IMR-90 (cell line): ENCODE data around the gene NPAS3. TPM values are rescaled to one million over a fixed set of nuclear protein-coding genes. Genes with fewer than 3 reads are reported as not detected.

Experiments
- ATAC-seq: fragments of 200-7000 bp; cut with Tn5 transposase; 2 replicates; pipeline ENCODE4 v1.9.1; 2020; ENCODE audit warnings: low read depth, mild to moderate bottlenecking, moderate library complexity
- BruUV-seq: library from RNA; stranded (reverse); fragments of 400-500 nt; replicated peaks from 2 replicates; lab custom pipeline; 2021; lab: Mats Ljungman, UMichigan
- CTCF ChIA-PET: fragments of 300-600 bp; formaldehyde crosslinking; extraction: SDS; loops from one replicate; lab custom pipeline; 2021; ENCODE audit warnings: antibody characterized with exemption; lab: Yijun Ruan, JAX
- POLR2A ChIA-PET: fragments of 300-600 bp; sonication (Branson Sonifier 250); formaldehyde crosslinking; loops from one replicate; lab custom pipeline; 2022; ENCODE audit warnings: antibody characterized with exemption; ENCODE audit not compliant: unreplicated experiment; lab: Charles Lee
- DNase-seq: peaks from one replicate; pipeline ENCODE4 v3.0.0; 2013
- H2AFZ ChIP-seq: replicated peaks from 2 replicates; pipeline ENCODE3; 2013; ENCODE audit warnings: low read length, mild to moderate bottlenecking; ENCODE audit not compliant: poor library complexity
- H2AK5ac ChIP-seq: 2 replicates; pipeline ENCODE4 v1.6.1; 2013; ENCODE audit warnings: low read depth, low read length, inconsistent platforms
- H2AK9ac ChIP-seq: replicated peaks from 2 replicates; pipeline ENCODE3; 2013; ENCODE audit warnings: mild to moderate bottlenecking, low read depth, low read length, moderate library complexity; ENCODE audit not compliant: poor library complexity
- H2BK120ac ChIP-seq: 2 replicates; pipeline ENCODE4 v1.6.1; 2013; ENCODE audit warnings: low read depth, low read length, inconsistent platforms
- H2BK15ac ChIP-seq: 3 replicates; pipeline ENCODE4 v1.6.1; 2013; ENCODE audit warnings: low read depth, low read length, inconsistent platforms
- H2BK20ac ChIP-seq: 2 replicates; pipeline ENCODE4 v1.6.1; 2013; ENCODE audit warnings: low read depth, mild to moderate bottlenecking, inconsistent platforms, low read length, moderate library complexity
- H2BK5ac ChIP-seq: 2 replicates; pipeline ENCODE4 v1.6.1; 2013; ENCODE audit warnings: mild to moderate bottlenecking, low read depth, low read length, inconsistent platforms; ENCODE audit not compliant: poor library complexity, severe bottlenecking
- H3K14ac ChIP-seq: replicated peaks from 2 replicates; pipeline ENCODE4 v1.6.1; 2013; ENCODE audit warnings: low read depth, low read length, inconsistent platforms
- H3K18ac ChIP-seq: 2 replicates; pipeline ENCODE4 v1.6.1; 2013; ENCODE audit warnings: low read depth, low read length, control low read depth
- H3K23ac ChIP-seq: 2 replicates; pipeline ENCODE4 v1.6.1; 2013; ENCODE audit warnings: low read depth, low read length, inconsistent platforms
- H3K27ac ChIP-seq: 2 replicates; pipeline ENCODE4 v1.5.1; 2013; ENCODE audit warnings: mild to moderate bottlenecking, control low read depth, low read length; ENCODE audit not compliant: insufficient read depth
- H3K27me3 ChIP-seq: 2 replicates; pipeline ENCODE4 v1.6.1; 2013; ENCODE audit warnings: low read length; ENCODE audit not compliant: control insufficient read depth, insufficient read depth
- H3K36me3 ChIP-seq: 2 replicates; pipeline ENCODE4 v1.6.1; 2013; ENCODE audit warnings: low read length, mixed read lengths; ENCODE audit not compliant: control insufficient read depth, insufficient read depth
- H3K4ac ChIP-seq: 2 replicates; pipeline ENCODE4 v1.6.1; 2013; ENCODE audit warnings: low read depth, low read length, inconsistent platforms
- H3K4me1 ChIP-seq: 2 replicates; pipeline ENCODE4 v1.6.1; 2013; ENCODE audit warnings: low read length, mixed read lengths; ENCODE audit not compliant: control insufficient read depth, insufficient read depth
- H3K4me2 ChIP-seq: 2 replicates; pipeline ENCODE4 v1.6.1; 2013; ENCODE audit warnings: low read depth, mild to moderate bottlenecking, control low read depth, low read length, moderate library complexity
- H3K4me3 ChIP-seq: 2 replicates; pipeline ENCODE4 v1.5.1; 2013; ENCODE audit warnings: low read depth, mild to moderate bottlenecking, control low read depth, low read length, moderate library complexity; ENCODE audit not compliant: insufficient read depth
- H3K56ac ChIP-seq: 2 replicates; pipeline ENCODE4 v1.6.1; 2013; ENCODE audit warnings: low read length, inconsistent platforms; ENCODE audit not compliant: insufficient read depth; ENCODE audit errors: extremely low read depth
- H3K79me1 ChIP-seq, 2 experiments: 2 replicates each; pipeline ENCODE4 v1.6.1; 2013; ENCODE audit warnings: low read length in 2 of 2, inconsistent platforms in 1 of 2, low read depth in 1 of 2
- H3K9ac ChIP-seq: 2 replicates; pipeline ENCODE4 v1.6.1; 2013; ENCODE audit warnings: low read depth, low read length, control low read depth
- H3K9me1 ChIP-seq: 2 replicates; pipeline ENCODE4 v1.6.1; 2013; ENCODE audit warnings: low read length, inconsistent platforms; ENCODE audit not compliant: insufficient read depth
- H3K9me3 ChIP-seq: 2 replicates; pipeline ENCODE4 v1.6.1; 2013; ENCODE audit warnings: low read length; ENCODE audit not compliant: control insufficient read depth, insufficient read depth
- H4K20me1 ChIP-seq: 2 replicates; pipeline ENCODE4 v1.6.1; 2013; ENCODE audit warnings: low read length, inconsistent platforms; ENCODE audit not compliant: insufficient read depth
- H4K5ac ChIP-seq: 2 replicates; pipeline ENCODE4 v1.6.1; 2013; ENCODE audit warnings: mild to moderate bottlenecking, low read depth, low read length, control low read depth
- H4K8ac ChIP-seq, 2 experiments: 2 replicates each; pipeline ENCODE4 v1.6.1; 2013; ENCODE audit warnings: low read depth in 2 of 2, low read length in 2 of 2, control low read depth in 1 of 2, inconsistent platforms in 1 of 2
- H4K91ac ChIP-seq: 2 replicates; pipeline ENCODE4 v1.6.1; 2013; ENCODE audit warnings: low read depth, low read length, inconsistent platforms; ENCODE audit not compliant: insufficient read depth
- CHD1 ChIP-seq: IDR thresholded peaks from 2 replicates; pipeline ENCODE4 v1.6.1; 2012; ENCODE audit warnings: low read depth, low read length, improper control_type of control experiment
- ELK1 ChIP-seq: fragments of 150-350 bp; IDR thresholded peaks from 2 replicates; pipeline ENCODE4 v1.6.1; 2016; ENCODE audit warnings: low read depth, mild to moderate bottlenecking, low read length, moderate library complexity, borderline replicate concordance
- MAFK ChIP-seq: IDR thresholded peaks from 2 replicates; pipeline ENCODE4 v1.6.1; 2012; ENCODE audit warnings: low read depth, low read length, improper control_type of control experiment
- MAZ ChIP-seq: IDR thresholded peaks from 2 replicates; pipeline ENCODE4 v1.6.1; 2012; ENCODE audit warnings: low read depth, mild to moderate bottlenecking, low read length, improper control_type of control experiment, moderate library complexity, borderline replicate concordance
- MXI1 ChIP-seq: IDR thresholded peaks from 2 replicates; pipeline ENCODE4 v1.6.1; 2012; ENCODE audit warnings: low read depth, mild to moderate bottlenecking, low read length, moderate library complexity, borderline replicate concordance
- NFE2L2 ChIP-seq: fragments of 150-350 bp; IDR thresholded peaks from 2 replicates; pipeline ENCODE4 v1.6.1; 2016; ENCODE audit warnings: low read depth, mild to moderate bottlenecking, low read length
- POLR2A ChIP-seq: IDR thresholded peaks from 2 replicates; pipeline ENCODE4 v1.6.1; 2012; ENCODE audit warnings: mild to moderate bottlenecking, low read depth, low read length
- RAD21 ChIP-seq: IDR thresholded peaks from 2 replicates; pipeline ENCODE4 v1.6.1; 2012; ENCODE audit warnings: low read length, improper control_type of control experiment
- RCOR1 ChIP-seq: IDR thresholded peaks from 2 replicates; pipeline ENCODE4 v1.6.1; 2012; ENCODE audit warnings: mild to moderate bottlenecking, low read length, improper control_type of control experiment; ENCODE audit not compliant: insufficient replicate concordance
- RFX5 ChIP-seq: IDR thresholded peaks from 2 replicates; pipeline ENCODE4 v1.8.0; 2012; ENCODE audit warnings: low read depth, mild to moderate bottlenecking, low read length, moderate library complexity
- SMC3 ChIP-seq: fragments of 150-350 bp; IDR thresholded peaks from 2 replicates; pipeline ENCODE4 v1.6.1; 2016; ENCODE audit warnings: low read depth, mild to moderate bottlenecking, antibody characterized with exemption, low read length, moderate library complexity
- USF2 ChIP-seq: fragments of 150-350 bp; IDR thresholded peaks from 2 replicates; pipeline ENCODE4 v1.6.1; 2017; ENCODE audit warnings: mild to moderate bottlenecking, antibody characterized with exemption, low read length, low read depth
- WGBS, 2 experiments: methylation state at CpG; one replicate each; pipeline versions ENCODE4 v1.1.5 to v1.1.7; 2013; ENCODE audit warnings: missing lambda C conversion rate in 2 of 2; ENCODE audit not compliant: insufficient read length in 1 of 2; ENCODE audit errors: extremely low coverage in 2 of 2; 5-methylcytosine and 5-hydroxymethylcytosine counted together
- dilution Hi-C: fragments of 300-500 bp; cut with HindIII; formaldehyde crosslinking; loops from one replicate; pipeline ENCODE4 v1.14.3; 2018; ENCODE audit warnings: low sequenced_read_pairs; ENCODE audit not compliant: unreplicated experiment
- in situ Hi-C: fragments of 300-500 bp; cut with MboI; formaldehyde crosslinking; loops from 3 replicates; pipeline ENCODE4 v1.14.3; 2019; ENCODE audit warnings: low sequenced_read_pairs, inconsistent platforms, mixed read lengths
- intact Hi-C: fragments of 100-400 bp; cut with micrococcal nuclease; formaldehyde crosslinking; loops from 2 replicates; pipeline ENCODE4 v1.10.0; 2022
- polyA plus RNA-seq, 3 experiments: library from polyadenylated mRNA; depleted of rRNA; stranded (reverse); fragments of >200 nt; gene quantifications; 2 replicates each; pipeline ENCODE4 v1.2.3, GENCODE V29; 2012; ENCODE audit warnings: low replicate concordance in 1 of 3
- total RNA-seq: library from RNA; depleted of rRNA; stranded (reverse); fragments of >200 nt; gene quantifications from 2 replicates; pipeline ENCODE4 v1.2.3, GENCODE V29; 2012

Gene NPAS3
- total and polyA plus RNA-seq, 2 of the 4 experiments (the other 2 are of a cell fraction) = not detected

GRCh38 chr14:33282331-33283230, 343.9 kb downstream of the NPAS3 start:
- DNase-seq (no peak), ATAC-seq (no peak)
- Histone ChIP-seq H3K18ac (no peak overlapping the region), H3K79me1 (no peaks in the 10 kb centered on the region), H4K91ac (no peak overlapping the region), H2BK15ac (no peak overlapping the region), H3K4me3 (no peak overlapping the region), H4K5ac (no peak overlapping the region), H2AK9ac (no peak overlapping the region), H4K8ac (no peak overlapping the region), H2BK20ac (no peak overlapping the region), H3K9me3 (no peaks in the 10 kb centered on the region), H3K9ac (no peak overlapping the region), H2AK5ac (no peak overlapping the region), H4K20me1 (no peaks in the 10 kb centered on the region), H2BK5ac (no peak overlapping the region), H3K27me3 (no peaks in the 10 kb centered on the region), H2AFZ (no peak overlapping the region), H3K14ac (no peak overlapping the region), H2BK120ac (no peak overlapping the region), H3K36me3 (no peaks in the 10 kb centered on the region), H3K9me1 (no peaks in the 10 kb centered on the region), H3K4me1 (no peaks in the 10 kb centered on the region), H3K23ac (no peak overlapping the region), H3K27ac (no peak overlapping the region), H3K4me2 (no peak overlapping the region), H3K4ac (no peak overlapping the region), H3K56ac (no peak overlapping the region)
- BruUV-seq = no TSS peak
- 0% methylated on average over 1 of the region's 11 CpGs; no CpG with 5 or more reads in 1 of the 2 experiments for WGBS, 2 experiments
- intact Hi-C loops (no loop called here), dilution Hi-C loops (no loop called here), in situ Hi-C loops (no loop called here)
- POLR2A ChIA-PET = no interaction called here
- CTCF ChIA-PET = no interaction called here
- TF ChIP-seq MAFK (no peak), CHD1 (no peak), MXI1 (no peak), USF2 (no peak), NFE2L2 (no peak), RCOR1 (no peak), POLR2A (no peak), SMC3 (no peak), MAZ (no peak), ELK1 (no peak), RFX5 (no peak), RAD21 (no peak)
